ENCODE data around the gene HSD3B7. TPM values are rescaled to one million over a fixed set of nuclear protein-coding genes. Genes with fewer than 3 reads are reported as not detected.

HSD3B7 gene
- total and polyA plus RNA-seq, 2 of the 8 experiments (the other 6 are each of a cell fraction or from before 2014, with no cell fraction given) = 2.9 to 6.6 TPM

- TF ChIP-seq ATF2 (IDR thresholded peaks at IDR 0.05; ENCODE audit: low read length) = no peak
Measured at GRCh38 chr16:30949650-30950515, 35.1 kb upstream of the HSD3B7 start (continued).

All from H1 (cell line).